DND-41 (cell line): Measurements from ENCODE around the gene NDUFS5.
"Not testable (repeated sequence)": the region's sequence is repeated elsewhere in the genome, so short reads cannot be mapped to it uniquely, and the experiment has no call there.

Experiments used
- ATAC-seq: fragments of 200-7000 bp; cut with Tn5 transposase; 3 replicates; pipeline ENCODE4 v1.9.1; 2021; ENCODE audit warnings: low read depth; ENCODE audit not compliant: insufficient read depth
- DNase-seq: peaks from one replicate; pipeline ENCODE4 v3.0.0-alpha.2; 2020
- H2AFZ ChIP-seq: 2 replicates; pipeline ENCODE4 v1.6.0; 2012; ENCODE audit warnings: low read depth, low read length
- H3K27ac ChIP-seq: 2 replicates; pipeline ENCODE4 v1.5.1; 2012; ENCODE audit warnings: low read length, inconsistent platforms
- H3K27me3 ChIP-seq: fragments of 200-600 bp; sonication (generic); 2 replicates; pipeline ENCODE4 v1.6.0; 2012; ENCODE audit warnings: low read length, mild to moderate bottlenecking, inconsistent platforms; ENCODE audit not compliant: insufficient read depth, poor library complexity
- H3K36me3 ChIP-seq: 2 replicates; pipeline ENCODE4 v1.5.1; 2012; ENCODE audit warnings: low read length, inconsistent platforms; ENCODE audit not compliant: insufficient read depth
- H3K4me1 ChIP-seq: 2 replicates; pipeline ENCODE4 v1.5.1; 2012; ENCODE audit warnings: mild to moderate bottlenecking, low read length; ENCODE audit not compliant: insufficient read depth
- H3K4me2 ChIP-seq: 2 replicates; pipeline ENCODE4 v1.6.0; 2012; ENCODE audit warnings: mild to moderate bottlenecking, moderate library complexity, low read length, inconsistent platforms; ENCODE audit not compliant: insufficient read depth
- H3K4me3 ChIP-seq, 2 experiments: fragments of 200-600 bp in 1 of 2; shearing (Covaris generic) in 1 of 2; 2 replicates each; pipeline ENCODE4 v1.5.1; 2012 to 2016; ENCODE audit warnings: inconsistent platforms in 2 of 2, low read length in 2 of 2, mild to moderate bottlenecking in 2 of 2, low read depth in 1 of 2, moderate library complexity in 1 of 2
- H3K79me2 ChIP-seq: 2 replicates; pipeline ENCODE4 v1.6.0; 2012; ENCODE audit warnings: low read length, inconsistent platforms; ENCODE audit not compliant: insufficient read depth
- H3K9ac ChIP-seq: 2 replicates; pipeline ENCODE4 v1.6.0; 2012; ENCODE audit warnings: low read depth, mild to moderate bottlenecking, inconsistent platforms, low read length, moderate library complexity
- H3K9me3 ChIP-seq: 2 replicates; pipeline ENCODE4 v1.5.1; 2012; ENCODE audit warnings: low read length, moderate library complexity, mild to moderate bottlenecking, inconsistent platforms; ENCODE audit not compliant: insufficient read depth, severe bottlenecking
- H4K20me1 ChIP-seq: 2 replicates; pipeline ENCODE4 v1.6.0; 2012; ENCODE audit warnings: low read length; ENCODE audit not compliant: insufficient read depth
- EZH2 ChIP-seq: IDR thresholded peaks from 3 replicates; pipeline ENCODE4 v1.6.1; 2012; ENCODE audit warnings: borderline replicate concordance, low read depth, mild to moderate bottlenecking, moderate library complexity, low read length, inconsistent platforms; ENCODE audit not compliant: severe bottlenecking
- TF ChIP-seq, protein P1 (sequence below): IDR thresholded peaks from 2 replicates; pipeline ENCODE4 v1.5.1; 2012; ENCODE audit warnings: borderline replicate concordance, low read length, moderate library complexity, mild to moderate bottlenecking; ENCODE audit not compliant: poor library complexity, severe bottlenecking; ENCODE audit errors: extremely low read depth

Gene NDUFS5

DNA sequence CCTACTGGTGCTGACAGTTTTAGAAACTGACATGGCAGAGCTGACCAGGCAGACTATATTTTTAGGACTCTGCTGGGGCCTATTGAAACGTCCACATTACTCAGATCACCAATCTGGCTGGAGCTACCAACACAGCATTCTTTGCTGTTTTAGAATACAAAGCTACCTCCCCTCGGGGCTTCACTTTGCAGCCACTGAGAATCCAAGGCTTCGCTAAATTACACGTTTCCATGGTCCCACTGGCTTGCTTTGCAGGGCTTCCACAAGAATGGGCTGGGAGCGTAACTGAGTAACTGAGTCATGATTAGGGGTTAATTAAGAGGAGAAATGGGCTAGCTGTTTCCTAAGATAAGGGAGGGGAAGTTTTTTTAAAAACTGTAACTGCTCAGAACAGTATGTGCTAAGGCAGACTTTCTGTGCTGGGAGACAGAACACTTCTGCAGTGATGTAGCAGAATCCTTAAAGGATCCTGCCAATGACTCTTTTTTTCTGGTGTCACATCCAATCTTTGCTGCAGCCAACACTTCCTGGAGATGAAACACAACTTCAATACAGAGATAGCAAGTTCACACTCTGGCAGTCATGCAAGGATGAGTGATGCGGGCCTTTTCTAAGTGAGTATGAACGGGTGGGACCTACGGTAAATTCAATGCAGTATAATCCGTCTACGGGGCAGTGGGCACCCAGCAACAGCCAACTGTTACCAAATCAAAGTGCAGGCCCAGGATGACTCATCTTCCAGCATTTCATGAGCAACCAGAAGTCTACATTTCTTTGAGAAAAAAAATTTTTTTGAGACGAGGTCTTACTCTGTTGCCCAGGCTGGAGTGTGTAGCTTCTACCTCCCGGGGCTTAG lies 21.5 kb downstream of the NDUFS5 start:
- peak; percentile 24; the same call in 1 of the 3 replicates for ATAC-seq
- no peak overlapping the region for H3K4me3 ChIP-seq
- TF ChIP-seq EZH2, result no peak
- TF ChIP-seq, protein P1, sequence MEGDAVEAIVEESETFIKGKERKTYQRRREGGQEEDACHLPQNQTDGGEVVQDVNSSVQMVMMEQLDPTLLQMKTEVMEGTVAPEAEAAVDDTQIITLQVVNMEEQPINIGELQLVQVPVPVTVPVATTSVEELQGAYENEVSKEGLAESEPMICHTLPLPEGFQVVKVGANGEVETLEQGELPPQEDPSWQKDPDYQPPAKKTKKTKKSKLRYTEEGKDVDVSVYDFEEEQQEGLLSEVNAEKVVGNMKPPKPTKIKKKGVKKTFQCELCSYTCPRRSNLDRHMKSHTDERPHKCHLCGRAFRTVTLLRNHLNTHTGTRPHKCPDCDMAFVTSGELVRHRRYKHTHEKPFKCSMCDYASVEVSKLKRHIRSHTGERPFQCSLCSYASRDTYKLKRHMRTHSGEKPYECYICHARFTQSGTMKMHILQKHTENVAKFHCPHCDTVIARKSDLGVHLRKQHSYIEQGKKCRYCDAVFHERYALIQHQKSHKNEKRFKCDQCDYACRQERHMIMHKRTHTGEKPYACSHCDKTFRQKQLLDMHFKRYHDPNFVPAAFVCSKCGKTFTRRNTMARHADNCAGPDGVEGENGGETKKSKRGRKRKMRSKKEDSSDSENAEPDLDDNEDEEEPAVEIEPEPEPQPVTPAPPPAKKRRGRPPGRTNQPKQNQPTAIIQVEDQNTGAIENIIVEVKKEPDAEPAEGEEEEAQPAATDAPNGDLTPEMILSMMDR, result no peak
- no peak overlapping the region for H3K27ac ChIP-seq
- H3K4me2 ChIP-seq, result no peak overlapping the region
- H4K20me1 ChIP-seq, result no peaks in the 10 kb centered on the region
- no peaks in the 10 kb centered on the region for H3K9me3 ChIP-seq
- no peaks in the 10 kb centered on the region for H3K27me3 ChIP-seq
- no peaks in the 10 kb centered on the region for H3K4me1 ChIP-seq
- peak; percentile 8 for DNase-seq
- 0 out of 2 replicates have a peak, but pooled peaks cover 5% of the 10 kb centered on the region for H3K36me3 ChIP-seq
- H3K9ac ChIP-seq, result no peak overlapping the region
- no peak overlapping the region for H2AFZ ChIP-seq
- H3K79me2 ChIP-seq, result no peaks in the 10 kb centered on the region

DNA sequence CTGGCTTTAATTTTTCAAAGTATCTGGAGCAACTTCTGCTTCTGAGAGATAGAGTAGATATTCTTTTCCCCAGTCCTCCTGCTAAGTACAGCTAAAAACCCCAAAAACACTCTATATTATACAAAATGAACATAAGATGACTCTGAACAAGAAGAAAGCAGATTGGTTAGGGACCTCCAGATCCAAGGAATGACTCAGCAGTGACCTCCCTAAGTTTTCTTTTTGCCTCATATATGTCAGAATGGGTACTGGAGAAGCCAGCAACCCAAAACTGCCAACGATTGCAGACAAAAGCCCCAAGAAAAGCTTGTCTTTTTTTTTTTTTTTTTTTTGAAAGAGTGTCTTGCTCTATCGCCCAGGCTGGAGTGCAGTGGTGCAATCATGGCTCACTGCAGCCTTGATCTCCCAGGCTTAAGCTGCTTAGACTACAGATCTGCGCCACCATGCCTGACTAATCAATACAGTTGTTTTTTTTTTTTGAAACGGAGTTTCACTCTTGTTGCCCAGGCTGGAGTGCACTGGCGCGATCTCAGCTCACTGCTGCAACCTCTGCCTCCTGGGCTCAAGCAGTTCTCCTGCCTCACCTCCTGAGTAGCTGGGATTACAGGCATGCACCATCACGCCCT lies 22.7 kb downstream of the NDUFS5 start:
- H3K36me3 ChIP-seq, result 0 out of 2 replicates have a peak, but pooled peaks cover 3% of the 10 kb centered on the region
- no peak overlapping the region for H2AFZ ChIP-seq
- H3K9ac ChIP-seq, result no peak overlapping the region
- H3K79me2 ChIP-seq, result no peaks in the 10 kb centered on the region
- no peaks in the 10 kb centered on the region for H4K20me1 ChIP-seq
- no peak for DNase-seq
- TF ChIP-seq, protein P1, result no peak
- TF ChIP-seq EZH2, result no peak
- no peak for ATAC-seq
- no peak overlapping the region for H3K4me2 ChIP-seq
- H3K4me1 ChIP-seq, result no peaks in the 10 kb centered on the region
- no peak overlapping the region for H3K4me3 ChIP-seq
- no peaks in the 10 kb centered on the region for H3K9me3 ChIP-seq
- no peaks in the 10 kb centered on the region for H3K27me3 ChIP-seq
- no peak overlapping the region for H3K27ac ChIP-seq

DNA sequence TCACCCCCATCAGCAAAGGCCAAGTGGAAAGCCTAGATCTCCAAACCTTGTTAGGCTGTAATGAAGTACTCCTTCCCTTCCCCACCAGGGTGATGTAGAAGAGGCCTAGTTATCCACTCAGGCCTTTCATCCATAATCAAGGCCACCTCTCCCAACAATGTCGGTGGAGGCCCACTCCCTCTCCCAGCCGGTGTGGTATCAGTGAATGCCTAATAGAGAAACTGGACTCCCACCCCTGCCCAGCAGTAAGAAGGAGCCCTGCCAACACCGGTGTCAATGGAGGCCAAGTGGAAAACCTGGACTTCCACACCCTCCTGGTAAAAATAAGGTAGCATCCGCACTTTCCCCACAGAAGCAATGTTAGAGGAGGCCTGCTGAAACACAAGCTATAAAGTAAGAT lies 23.9 kb downstream of the NDUFS5 start:
- no peak for DNase-seq
- no peak overlapping the region for H3K4me3 ChIP-seq
- H3K27me3 ChIP-seq, result no peaks in the 10 kb centered on the region
- no peaks in the 10 kb centered on the region for H3K79me2 ChIP-seq
- H4K20me1 ChIP-seq, result no peaks in the 10 kb centered on the region
- TF ChIP-seq, protein P1, result no peak
- no peak for TF ChIP-seq EZH2
- no peak overlapping the region for H2AFZ ChIP-seq
- H3K4me2 ChIP-seq, result no peak overlapping the region
- no peak overlapping the region for H3K27ac ChIP-seq
- H3K9ac ChIP-seq, result no peak overlapping the region
- H3K36me3 ChIP-seq, result 0 out of 2 replicates have a peak, but pooled peaks cover 3% of the 10 kb centered on the region
- H3K4me1 ChIP-seq, result no peaks in the 10 kb centered on the region
- ATAC-seq, result no peak
- H3K9me3 ChIP-seq, result no peaks in the 10 kb centered on the region

DNA sequence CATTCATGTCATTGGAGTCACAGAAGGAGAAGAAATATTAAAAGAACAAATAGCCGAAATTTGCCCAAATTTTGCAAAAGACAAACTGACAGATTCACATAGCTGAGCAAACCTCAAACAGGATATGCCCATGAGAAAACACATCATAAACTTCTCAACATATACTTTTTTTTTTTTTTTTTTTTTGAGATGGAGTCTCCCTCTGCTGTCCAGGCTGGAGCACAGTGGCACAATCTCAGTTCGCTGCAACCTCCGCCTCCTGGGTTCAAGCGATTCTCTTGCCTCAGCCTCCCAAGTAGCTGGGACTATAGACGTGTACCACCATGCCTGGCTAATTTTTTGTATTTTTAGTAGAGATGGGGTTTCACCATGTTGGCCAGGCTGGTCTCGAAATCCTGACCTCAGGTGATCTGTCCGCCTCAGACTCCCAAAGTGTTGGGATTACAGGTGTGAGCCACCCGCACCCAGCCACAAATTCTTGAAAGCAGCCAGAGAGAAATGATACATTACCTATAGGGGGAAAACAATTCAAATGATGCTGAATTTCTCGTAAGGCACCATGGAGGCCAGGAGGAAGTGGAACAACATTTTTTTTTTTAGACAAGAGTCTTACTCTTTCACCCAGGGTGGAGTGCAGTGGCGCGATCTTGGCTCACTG lies 25.2 kb downstream of the NDUFS5 start:
- not testable (repeated sequence) for H3K9me3 ChIP-seq, ATAC-seq, H3K27ac ChIP-seq, H3K9ac ChIP-seq, DNase-seq, H3K79me2 ChIP-seq, H2AFZ ChIP-seq, H3K27me3 ChIP-seq, H3K4me1 ChIP-seq, H3K36me3 ChIP-seq, H3K4me2 ChIP-seq, H4K20me1 ChIP-seq, H3K4me3 ChIP-seq
